ENCODE measurements around the gene EBP.

DNA sequence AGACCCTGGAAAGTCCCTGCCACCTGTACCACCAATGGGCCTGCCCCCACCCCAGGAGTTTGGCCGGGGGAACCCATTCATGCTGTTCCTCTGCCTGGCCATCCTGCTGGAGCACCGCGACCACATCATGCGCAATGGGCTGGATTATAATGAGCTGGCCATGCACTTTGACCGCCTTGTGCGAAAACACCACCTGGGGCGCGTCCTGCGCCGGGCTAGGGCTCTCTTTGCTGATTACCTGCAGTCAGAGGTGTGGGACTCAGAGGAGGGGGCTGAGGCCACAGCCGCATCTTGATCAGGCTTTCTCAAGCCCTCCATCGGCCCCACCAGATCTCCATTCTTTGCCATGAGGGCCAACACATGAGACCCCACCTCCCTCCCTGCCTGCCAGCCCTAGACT lies 39.1 kb downstream of the EBP start:
- TF ChIP-seq EZH2 (IDR thresholded peaks at IDR 0.05; ENCODE audit: low read depth, unreplicated experiment), result no peak
- TF ChIP-seq, protein P1, sequence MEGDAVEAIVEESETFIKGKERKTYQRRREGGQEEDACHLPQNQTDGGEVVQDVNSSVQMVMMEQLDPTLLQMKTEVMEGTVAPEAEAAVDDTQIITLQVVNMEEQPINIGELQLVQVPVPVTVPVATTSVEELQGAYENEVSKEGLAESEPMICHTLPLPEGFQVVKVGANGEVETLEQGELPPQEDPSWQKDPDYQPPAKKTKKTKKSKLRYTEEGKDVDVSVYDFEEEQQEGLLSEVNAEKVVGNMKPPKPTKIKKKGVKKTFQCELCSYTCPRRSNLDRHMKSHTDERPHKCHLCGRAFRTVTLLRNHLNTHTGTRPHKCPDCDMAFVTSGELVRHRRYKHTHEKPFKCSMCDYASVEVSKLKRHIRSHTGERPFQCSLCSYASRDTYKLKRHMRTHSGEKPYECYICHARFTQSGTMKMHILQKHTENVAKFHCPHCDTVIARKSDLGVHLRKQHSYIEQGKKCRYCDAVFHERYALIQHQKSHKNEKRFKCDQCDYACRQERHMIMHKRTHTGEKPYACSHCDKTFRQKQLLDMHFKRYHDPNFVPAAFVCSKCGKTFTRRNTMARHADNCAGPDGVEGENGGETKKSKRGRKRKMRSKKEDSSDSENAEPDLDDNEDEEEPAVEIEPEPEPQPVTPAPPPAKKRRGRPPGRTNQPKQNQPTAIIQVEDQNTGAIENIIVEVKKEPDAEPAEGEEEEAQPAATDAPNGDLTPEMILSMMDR (conservative IDR thresholded peaks at IDR 0.05; ENCODE audit: low read depth in 2 of 2), result no peak
- TF ChIP-seq, protein P2, sequence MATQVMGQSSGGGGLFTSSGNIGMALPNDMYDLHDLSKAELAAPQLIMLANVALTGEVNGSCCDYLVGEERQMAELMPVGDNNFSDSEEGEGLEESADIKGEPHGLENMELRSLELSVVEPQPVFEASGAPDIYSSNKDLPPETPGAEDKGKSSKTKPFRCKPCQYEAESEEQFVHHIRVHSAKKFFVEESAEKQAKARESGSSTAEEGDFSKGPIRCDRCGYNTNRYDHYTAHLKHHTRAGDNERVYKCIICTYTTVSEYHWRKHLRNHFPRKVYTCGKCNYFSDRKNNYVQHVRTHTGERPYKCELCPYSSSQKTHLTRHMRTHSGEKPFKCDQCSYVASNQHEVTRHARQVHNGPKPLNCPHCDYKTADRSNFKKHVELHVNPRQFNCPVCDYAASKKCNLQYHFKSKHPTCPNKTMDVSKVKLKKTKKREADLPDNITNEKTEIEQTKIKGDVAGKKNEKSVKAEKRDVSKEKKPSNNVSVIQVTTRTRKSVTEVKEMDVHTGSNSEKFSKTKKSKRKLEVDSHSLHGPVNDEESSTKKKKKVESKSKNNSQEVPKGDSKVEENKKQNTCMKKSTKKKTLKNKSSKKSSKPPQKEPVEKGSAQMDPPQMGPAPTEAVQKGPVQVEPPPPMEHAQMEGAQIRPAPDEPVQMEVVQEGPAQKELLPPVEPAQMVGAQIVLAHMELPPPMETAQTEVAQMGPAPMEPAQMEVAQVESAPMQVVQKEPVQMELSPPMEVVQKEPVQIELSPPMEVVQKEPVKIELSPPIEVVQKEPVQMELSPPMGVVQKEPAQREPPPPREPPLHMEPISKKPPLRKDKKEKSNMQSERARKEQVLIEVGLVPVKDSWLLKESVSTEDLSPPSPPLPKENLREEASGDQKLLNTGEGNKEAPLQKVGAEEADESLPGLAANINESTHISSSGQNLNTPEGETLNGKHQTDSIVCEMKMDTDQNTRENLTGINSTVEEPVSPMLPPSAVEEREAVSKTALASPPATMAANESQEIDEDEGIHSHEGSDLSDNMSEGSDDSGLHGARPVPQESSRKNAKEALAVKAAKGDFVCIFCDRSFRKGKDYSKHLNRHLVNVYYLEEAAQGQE (IDR thresholded peaks at IDR 0.05; ENCODE audit: unreplicated experiment), result no peak
- TF ChIP-seq ZNF114 (CRISPR knock-in tag; IDR thresholded peaks at IDR 0.05), result no peak
- no peak for TF ChIP-seq POLR2AphosphoS5 (IDR thresholded peaks at IDR 0.05; ENCODE audit: low read depth)

Measured in GM23338 (cell line).